Brain microvascular endothelial cell (primary cell): ENCODE measurements around the gene GCDH.
"Not testable (repeated sequence)": the region's sequence is repeated elsewhere in the genome, so short reads cannot be mapped to it uniquely, and the experiment has no call there.

Experiments
- DNase-seq: peaks from one replicate; pipeline ENCODE4 v3.0.0-alpha.2; 2020
- H3K27ac ChIP-seq: fragments of 250-450 bp; sonication (Bioruptor Pico); 2 replicates; pipeline ENCODE4 v1.5.1; 2020; ENCODE audit warnings: mild to moderate bottlenecking, moderate library complexity
- H3K27me3 ChIP-seq: fragments of 250-450 bp; sonication (Bioruptor Pico); replicated peaks from 2 replicates; pipeline ENCODE4 v1.5.1; 2020; ENCODE audit warnings: mild to moderate bottlenecking
- H3K36me3 ChIP-seq: fragments of 250-450 bp; sonication (Bioruptor Pico); replicated peaks from 2 replicates; pipeline ENCODE4 v1.5.1; 2020; ENCODE audit warnings: mild to moderate bottlenecking
- H3K4me3 ChIP-seq: 2 replicates; pipeline ENCODE4 v1.5.1; 2011; ENCODE audit warnings: low read depth, mild to moderate bottlenecking, control low read depth, low read length, moderate library complexity
- CTCF ChIP-seq: IDR thresholded peaks from 2 replicates; pipeline ENCODE4 v1.5.1; 2011; ENCODE audit warnings: low read depth, mild to moderate bottlenecking, moderate library complexity, low read length, control low read depth, inconsistent platforms; ENCODE audit errors: missing control alignments
- in situ Hi-C: cut with HindIII; loops from 2 replicates; pipeline ENCODE4 v1.10.0; 2017; ENCODE audit warnings: low sequenced_read_pairs, low pct_ligation_motif_present

Gene GCDH

GRCh38 chr19:12912571-12912970 lies 21.6 kb downstream of the GCDH start:
- in situ Hi-C loops: no loop called here
- no peak for DNase-seq
- H3K4me3 ChIP-seq: no peak overlapping the region

GRCh38 chr19:12913011-12913561 lies 22.1 kb downstream of the GCDH start:
- TF ChIP-seq CTCF: no peak
- no peak for DNase-seq
- Histone ChIP-seq H3K27ac (no peak overlapping the region), H3K27me3 (no peaks in the 10 kb centered on the region), H3K36me3 (no peaks in the 10 kb centered on the region), H3K4me3 (no peak overlapping the region)
- in situ Hi-C loops: no loop called here

More at GRCh38 chr19:12912571-12912970, 21.6 kb downstream of the GCDH start:
- no peak for TF ChIP-seq CTCF
- Histone ChIP-seq H3K27me3 (no peaks in the 10 kb centered on the region), H3K36me3 (no peaks in the 10 kb centered on the region), H3K27ac (no peak overlapping the region)

GRCh38 chr19:12913851-12914690 lies 23.1 kb downstream of the GCDH start:
- H3K27ac ChIP-seq: no peak overlapping the region
- H3K4me3 ChIP-seq: no peak overlapping the region
- H3K36me3 ChIP-seq: no peaks in the 10 kb centered on the region
- in situ Hi-C loops: no loop called here
- H3K27me3 ChIP-seq: no peaks in the 10 kb centered on the region
- TF ChIP-seq CTCF: no peak
- DNase-seq: no peak

GRCh38 chr19:12915860-12916259 lies 24.9 kb downstream of the GCDH start:
- H3K4me3 ChIP-seq, H3K27ac ChIP-seq, H3K27me3 ChIP-seq, in situ Hi-C loops, H3K36me3 ChIP-seq, DNase-seq: not testable (repeated sequence)

GRCh38 chr19:12918253-12918652 lies 27.3 kb downstream of the GCDH start:
- Histone ChIP-seq H3K36me3 (peaks cover 11% of the 10 kb centered on the region), H3K4me3 (no peak overlapping the region), H3K27me3 (no peaks in the 10 kb centered on the region), H3K27ac (no peak overlapping the region)
- TF ChIP-seq CTCF: no peak
- in situ Hi-C loops: no loop called here
- DNase-seq: no peak

GRCh38 chr19:12921047-12921446 lies 30.1 kb downstream of the GCDH start:
- Histone ChIP-seq H3K27ac (no peak overlapping the region), H3K27me3 (no peaks in the 10 kb centered on the region), H3K36me3 (peaks cover 34% of the 10 kb centered on the region), H3K4me3 (no peak overlapping the region)
- no peak for DNase-seq
- in situ Hi-C loops: no loop called here
- TF ChIP-seq CTCF: no peak
